Pancreas (tissue), 10 donors: Measurements from ENCODE around the gene EEF1AKMT2. TPM values are rescaled to one million over a fixed set of nuclear protein-coding genes. Genes with fewer than 3 reads are reported as not detected.

Experiments used
- ATAC-seq, 4 donors: fragments of 200-7000 bp; cut with Tn5 transposase; one replicate each; pipeline versions ENCODE4 v1.8.0 to v1.9.1; 2020; ENCODE audit warnings: mild to moderate bottlenecking in 4 of 4, moderate library complexity in 4 of 4
- DNase-seq, 6 donors: peaks; one replicate each; pipeline ENCODE4 v3.0.0-alpha.2; 2020
- FAIRE-seq: peaks from 2 replicates; lab custom pipeline; 2012; peaks lifted over from hg19 to GRCh38; lab: Jason Lieb, UNC
- H3K27ac ChIP-seq, 4 donors: fragments of 200-600 bp; sonication (generic); 1 replicate in 3 of 4; 2 replicates in 1 of 4; pipeline versions ENCODE4 v1.5.0 to v1.8.0; 2020
- H3K27me3 ChIP-seq, 4 donors: fragments of 200-600 bp; one replicate each; pipeline ENCODE4 v1.8.0; 2021
- H3K36me3 ChIP-seq, 3 donors: fragments of 200-600 bp; sonication (generic) in 1 of 3; one replicate each; pipeline versions ENCODE4 v1.5.0 to v1.8.0; 2020 to 2021
- H3K4me1 ChIP-seq, 3 donors: fragments of 200-600 bp; one replicate each; pipeline ENCODE4 v1.8.0; 2021
- H3K4me3 ChIP-seq, 4 donors: fragments of 200-600 bp; sonication (generic) in 2 of 4; one replicate each; pipeline versions ENCODE4 v1.5.0 to v1.8.0; 2020 to 2021
- H3K9me3 ChIP-seq, 4 donors: fragments of 200-600 bp; one replicate each; pipeline ENCODE4 v1.8.0; 2021
- CTCF ChIP-seq, 4 donors: fragments of 200-600 bp; sonication (generic) in 3 of 4; IDR thresholded peaks; one replicate each; pipeline versions ENCODE4 v1.5.0 to v1.8.0; 2021; ENCODE audit warnings: antibody characterized with exemption in 4 of 4
- WGBS, 2 donors: extraction: QIAGEN DNeasy Blood & Tissue Kit; methylation state at CpG; one replicate each; pipeline ENCODE4 v1.1.7; 2013; 5-methylcytosine and 5-hydroxymethylcytosine counted together
- intact Hi-C, 3 donors: fragments of 100-400 bp; cut with DNase I; formaldehyde crosslinking; loops; one replicate each; pipeline versions ENCODE4 v1.11.1 to v1.14.2; 2022
- polyA plus RNA-seq, 2 donors: library from polyadenylated mRNA; stranded (reverse); fragments of 200-250 nt; gene quantifications; one replicate each; pipeline ENCODE4 v1.2.3, GENCODE V29; 2013
- total RNA-seq, 6 donors: library from RNA; stranded (reverse); fragmentation: NEBNext Ultra II Directional in 4 of 6; extraction: Animal tissue kit (Norgen Biotek cat#: 25700) in 4 of 6; gene quantifications; one replicate each; pipeline versions ENCODE4 v1.2.1 to v1.2.4, GENCODE V29; 2021 to 2023
- donor health status: healthy with polysubstance abuse.
- donor health status: DM: no; HTN: no; CAD: no; lungs with moderate emphysema.
- donor health status: DM: no; HTN: no; CAD: no.
- donor health status: control.
- donor health status: control.
- donor health status: Bipolar disorder and iron deficiency.
- donor health status: DM: yes; HTN: yes; CAD: no.
- donor health status: DM: no; HTN: no; CAD: no.
- donor health status: DM: no; HTN: no; CAD: no.
- donor health status: DM: yes; HTN: yes; CAD: no.

The EEF1AKMT2 gene
- total and polyA plus RNA-seq, 8 donors, result 5.7 to 11.9 (median 8.1) TPM

- no peak for DNase-seq
- FAIRE-seq, result no peak
- H3K36me3 ChIP-seq, result no peaks in the 10 kb centered on the region
- ATAC-seq, result no peak
- 64 to 78% methylated on average over 6 of the region's 6 CpGs for WGBS, 2 donors
- no peaks in the 10 kb centered on the region for H3K9me3 ChIP-seq
- no peak overlapping the region for H3K4me3 ChIP-seq
- H3K27me3 ChIP-seq, result no peaks in the 10 kb centered on the region
- intact Hi-C loops, result loop anchor here in 1 of 3 donors (10.0 kb wide), 1 partner anchor 194 kb away; no protein-coding TSS in a partner anchor
- H3K27ac ChIP-seq, result no peak overlapping the region
- no peak for TF ChIP-seq CTCF (IDR thresholded peaks at IDR 0.05)
- H3K4me1 ChIP-seq, result peaks cover 24 to 64% (median 31%) of the 10 kb centered on the region in 3 donors
Measured at GRCh38 chr10:124738441-124738840, 53.2 kb downstream of the EEF1AKMT2 start.

- Histone ChIP-seq H3K9me3 (no peaks in the 10 kb centered on the region), H3K27me3 (no peaks in the 10 kb centered on the region), H3K36me3 (no peaks in the 10 kb centered on the region), H3K27ac (peak overlapping the region in 2 of 4 donors; percentile 4 to 60), H3K4me3 (no peak overlapping the region), H3K4me1 (peaks cover 24 to 64% (median 31%) of the 10 kb centered on the region in 3 donors)
- TF ChIP-seq CTCF (IDR thresholded peaks at IDR 0.05), result no peak
- ATAC-seq (no peak), DNase-seq (no peak), FAIRE-seq (no peak)
- WGBS, 2 donors, result 73 to 74% methylated on average over 2 of the region's 2 CpGs
- intact Hi-C loops, result loop anchor here in 1 of 3 donors (10.0 kb wide), 1 partner anchor 193 kb away; no protein-coding TSS in a partner anchor
Measured at GRCh38 chr10:124737708-124738107, 54.0 kb downstream of the EEF1AKMT2 start.

- H3K4me3 ChIP-seq, result no peak overlapping the region
Measured at GRCh38 chr10:124737221-124737620, 54.5 kb downstream of the EEF1AKMT2 start.

DNA sequence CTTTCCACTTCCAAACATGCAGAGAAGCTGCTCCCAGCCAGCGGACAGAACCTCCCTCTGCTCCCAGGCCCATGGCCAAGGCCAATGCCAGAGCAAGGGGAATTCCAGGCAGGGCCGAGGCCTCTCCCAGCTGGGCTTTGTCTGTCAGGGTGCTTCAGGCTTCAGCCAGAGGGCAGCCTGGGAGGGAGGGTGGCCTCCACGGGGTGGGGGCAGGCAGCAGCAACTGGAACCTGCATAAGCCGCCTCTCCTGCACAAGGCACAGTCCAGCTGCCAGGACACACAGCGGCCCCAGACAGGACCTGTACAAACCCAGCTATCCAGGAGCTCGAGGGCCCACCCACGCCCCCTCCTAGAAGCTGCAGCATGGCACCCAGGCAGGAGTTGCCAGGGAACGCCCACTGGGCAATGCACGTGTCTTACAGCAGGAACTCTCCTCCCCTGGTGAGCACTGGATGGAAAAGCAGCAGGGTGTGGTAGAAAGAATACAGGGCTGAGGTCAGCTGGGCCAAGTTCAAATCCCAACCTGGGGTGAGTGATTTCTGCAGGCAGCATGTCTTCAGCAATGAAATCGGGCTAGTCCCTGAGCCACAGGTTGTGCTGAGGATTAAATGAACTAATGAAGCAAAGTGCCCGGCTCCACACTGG is 55.1 kb downstream of the EEF1AKMT2 start:
- peak; percentile 69 to 90 (median 82) for DNase-seq
- H3K36me3 ChIP-seq, result no peaks in the 10 kb centered on the region
- no peak for TF ChIP-seq CTCF (IDR thresholded peaks at IDR 0.05)
- H3K27ac ChIP-seq, result peak overlapping the region in 3 of 4 donors; percentile 4 to 60 (median 25)
- no peaks in the 10 kb centered on the region for H3K9me3 ChIP-seq
- no peaks in the 10 kb centered on the region for H3K27me3 ChIP-seq
- intact Hi-C loops, result loop anchor here in 1 of 3 donors (10.0 kb wide), 1 partner anchor 192 kb away; no protein-coding TSS in a partner anchor
- peaks cover 16 to 56% (median 27%) of the 10 kb centered on the region in 3 donors for H3K4me1 ChIP-seq
- peak; percentile 69 to 88 (median 81) for ATAC-seq
- WGBS, 2 donors, result 12 to 17% methylated on average over 11 of the region's 11 CpGs
- no peak for FAIRE-seq
- H3K4me3 ChIP-seq, result no peak overlapping the region

More at GRCh38 chr10:124737221-124737620, 54.5 kb downstream of the EEF1AKMT2 start:
- no peak for TF ChIP-seq CTCF (IDR thresholded peaks at IDR 0.05)
- no peaks in the 10 kb centered on the region for H3K27me3 ChIP-seq
- H3K36me3 ChIP-seq, result no peaks in the 10 kb centered on the region
- ATAC-seq, result no peak
- intact Hi-C loops, result loop anchor here in 1 of 3 donors (10.0 kb wide), 1 partner anchor 192 kb away; no protein-coding TSS in a partner anchor
- no peaks in the 10 kb centered on the region for H3K9me3 ChIP-seq
- peaks cover 19 to 62% (median 31%) of the 10 kb centered on the region in 3 donors for H3K4me1 ChIP-seq
- 35 to 54% methylated on average over 7 of the region's 7 CpGs for WGBS, 2 donors
- H3K27ac ChIP-seq, result peak overlapping the region in 2 of 4 donors; percentile 4 to 60
- no peak for FAIRE-seq
- DNase-seq, result peak in 1 of 6 donors; percentile 24
